ENCODE measurements around the gene ARRB1.

The ARRB1 gene

GRCh38 chr11:75301601-75302345 lies 49.7 kb downstream of the ARRB1 start:
- DNase-seq (ENCODE audit: low read depth in 2 of 2) = no peak

GRCh38 chr11:75301131-75301530 lies 50.3 kb downstream of the ARRB1 start:
- no peak for DNase-seq (ENCODE audit: low read depth in 2 of 2)

- no peak for DNase-seq (ENCODE audit: low read depth in 2 of 2)
Observed at GRCh38 chr11:75298976-75299260, 52.5 kb downstream of the ARRB1 start.

GRCh38 chr11:75298191-75298975 lies 53.1 kb downstream of the ARRB1 start:
- no peak for DNase-seq (ENCODE audit: low read depth in 2 of 2)

- no peak for DNase-seq (ENCODE audit: low read depth in 2 of 2)
Observed at GRCh38 chr11:75293903-75294302, 57.6 kb downstream of the ARRB1 start.

- DNase-seq (ENCODE audit: low read depth in 2 of 2) = no peak
Observed at GRCh38 chr11:75292943-75293342, 58.5 kb downstream of the ARRB1 start.

GRCh38 chr11:75291741-75292140 lies 59.7 kb downstream of the ARRB1 start:
- DNase-seq (ENCODE audit: low read depth in 2 of 2) = no peak

GRCh38 chr11:75289919-75290318 lies 61.5 kb downstream of the ARRB1 start:
- no peak for DNase-seq (ENCODE audit: low read depth in 2 of 2)

- DNase-seq (ENCODE audit: low read depth in 2 of 2) = no peak
Observed at GRCh38 chr11:75289511-75289760, 62.0 kb downstream of the ARRB1 start.

- DNase-seq (ENCODE audit: low read depth in 2 of 2) = no peak
Observed at GRCh38 chr11:75287579-75287978, 63.9 kb downstream of the ARRB1 start.

GRCh38 chr11:75286826-75287465 lies 64.5 kb downstream of the ARRB1 start:
- no peak for DNase-seq (ENCODE audit: low read depth in 2 of 2)

GRCh38 chr11:75285776-75286360 lies 65.6 kb downstream of the ARRB1 start:
- DNase-seq (ENCODE audit: low read depth in 2 of 2) = no peak

- DNase-seq (ENCODE audit: low read depth in 2 of 2) = no peak
Observed at GRCh38 chr11:75283391-75283931, 68.0 kb downstream of the ARRB1 start.

- no peak for DNase-seq (ENCODE audit: low read depth in 2 of 2)
Observed at GRCh38 chr11:75281469-75282095, 69.9 kb downstream of the ARRB1 start.

GRCh38 chr11:75280770-75281468 lies 70.5 kb downstream of the ARRB1 start:
- no peak for DNase-seq (ENCODE audit: low read depth in 2 of 2)

GRCh38 chr11:75280227-75280701 lies 71.2 kb downstream of the ARRB1 start:
- peak; percentile 69 to 75 for DNase-seq (ENCODE audit: low read depth in 2 of 2)

- DNase-seq (ENCODE audit: low read depth in 2 of 2) = no peak
Observed at GRCh38 chr11:75279273-75279672, 72.2 kb downstream of the ARRB1 start.

- DNase-seq (ENCODE audit: low read depth in 2 of 2) = no peak
Observed at GRCh38 chr11:75277991-75278790, 73.3 kb downstream of the ARRB1 start.

GRCh38 chr11:75277211-75277805 lies 74.2 kb downstream of the ARRB1 start:
- no peak for DNase-seq (ENCODE audit: low read depth in 2 of 2)

- DNase-seq (ENCODE audit: low read depth in 2 of 2) = no peak
Observed at GRCh38 chr11:75276686-75277085, 74.8 kb downstream of the ARRB1 start.

All from activated CD4-positive, alpha-beta T cell treated with anti-CD3 and anti-CD28 coated beads for 24 hours (primary cell).